Non-pigmented ciliary epithelial cell (primary cell): ENCODE measurements around the gene PLXNA2.

Source experiments
- DNase-seq: peaks from one replicate; pipeline ENCODE4 v3.0.0-alpha.2; 2010; ENCODE audit warnings: low read depth

Gene PLXNA2

DNA sequence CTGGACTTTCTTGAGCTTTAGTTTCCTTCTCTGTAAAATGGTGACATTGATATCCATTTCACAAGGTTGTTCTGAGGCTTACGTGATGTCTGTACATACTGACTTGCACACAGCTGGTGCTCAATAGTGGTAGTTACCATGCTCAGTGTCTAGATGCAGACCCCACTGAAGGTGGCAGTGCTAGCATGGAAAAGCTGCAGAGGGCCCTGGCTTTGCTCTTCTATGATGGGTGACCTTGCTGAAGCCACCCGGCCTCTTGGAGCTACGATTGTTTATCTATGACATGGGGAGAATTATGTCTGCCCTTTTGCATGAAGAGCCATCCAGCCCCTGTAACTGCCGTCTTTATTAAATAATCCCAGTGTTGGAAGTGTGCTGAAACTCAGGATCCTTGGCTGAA, 131.8 kb downstream of the PLXNA2 start:
- DNase-seq = no peak

DNA sequence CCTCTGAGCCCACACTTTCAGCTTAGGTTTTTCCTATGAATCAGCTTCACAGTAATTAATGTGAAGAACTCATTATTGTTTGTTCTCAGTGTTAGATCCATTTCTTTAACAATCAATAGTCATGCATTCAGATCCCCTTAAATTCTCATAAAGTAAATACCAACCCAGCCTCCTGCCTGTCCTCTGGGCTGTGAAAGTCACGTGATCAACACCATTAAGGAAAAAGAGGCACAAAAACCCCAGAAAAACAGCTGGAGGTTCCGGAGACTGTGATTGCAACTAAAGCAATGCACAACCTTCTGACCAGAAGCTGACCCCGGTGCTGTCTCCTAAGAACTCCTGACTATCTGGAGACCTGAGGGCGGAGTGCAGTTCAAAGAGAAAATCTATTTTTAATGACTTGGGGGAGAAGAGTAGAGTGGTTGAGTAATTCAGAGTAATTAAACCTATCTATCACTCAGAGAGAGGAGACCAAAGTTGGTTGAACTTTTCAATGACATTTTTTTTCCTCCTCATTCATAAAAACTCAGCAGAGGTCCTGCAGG, 132.5 kb downstream of the PLXNA2 start:
- DNase-seq = no peak

DNA sequence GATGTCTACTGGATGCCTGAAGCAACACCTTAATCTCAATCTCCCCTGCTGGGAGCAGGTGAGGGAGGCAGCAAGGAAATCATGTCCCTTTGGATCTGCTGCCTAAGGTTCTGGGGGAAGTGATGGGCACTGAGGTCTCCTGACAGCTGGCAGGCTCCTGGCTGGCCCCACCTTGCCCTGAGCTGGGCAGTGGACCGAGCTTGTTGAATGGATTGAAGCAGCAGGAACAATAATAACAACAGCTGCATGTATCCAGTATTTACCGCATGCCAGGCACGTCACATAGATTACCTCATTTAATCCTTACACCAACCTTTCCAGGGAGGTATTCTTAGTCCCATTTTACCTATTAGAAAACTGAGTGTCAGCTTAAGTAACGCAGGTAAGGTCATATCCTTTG, 133.9 kb downstream of the PLXNA2 start:
- DNase-seq = no peak

DNA sequence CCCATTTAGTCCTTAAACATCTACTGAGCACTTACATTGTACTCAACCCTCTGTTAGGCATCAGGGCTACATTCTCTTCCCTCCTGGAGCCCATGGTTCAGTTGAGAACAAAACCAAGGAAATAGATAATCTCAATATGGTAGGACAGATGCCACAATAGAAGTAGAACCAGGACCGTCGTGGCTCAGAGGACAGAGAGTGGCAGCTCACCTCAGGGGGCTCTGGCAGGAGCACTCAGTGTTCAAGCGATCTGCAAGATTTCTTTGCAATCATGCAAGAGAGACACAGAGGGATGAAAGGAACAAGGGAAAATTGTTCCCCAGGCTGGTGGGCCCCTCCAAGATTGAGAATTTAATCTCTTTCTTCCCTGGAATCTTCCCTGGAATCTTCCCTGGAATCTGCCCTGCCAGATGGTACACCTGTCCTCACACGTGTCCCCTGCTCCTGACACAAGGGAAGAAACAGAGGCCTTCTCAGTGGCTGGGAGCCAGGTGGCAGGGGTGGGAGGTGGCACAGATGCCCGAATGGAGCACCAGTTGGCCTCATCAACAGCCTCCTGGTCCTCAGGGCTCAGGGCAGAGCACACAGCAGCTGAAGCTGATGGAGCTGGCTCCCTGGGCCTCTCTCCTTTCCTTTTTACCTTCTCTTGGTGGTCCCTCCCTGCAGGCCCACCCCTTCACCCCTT, 135.4 kb downstream of the PLXNA2 start:
- no peak for DNase-seq

DNA sequence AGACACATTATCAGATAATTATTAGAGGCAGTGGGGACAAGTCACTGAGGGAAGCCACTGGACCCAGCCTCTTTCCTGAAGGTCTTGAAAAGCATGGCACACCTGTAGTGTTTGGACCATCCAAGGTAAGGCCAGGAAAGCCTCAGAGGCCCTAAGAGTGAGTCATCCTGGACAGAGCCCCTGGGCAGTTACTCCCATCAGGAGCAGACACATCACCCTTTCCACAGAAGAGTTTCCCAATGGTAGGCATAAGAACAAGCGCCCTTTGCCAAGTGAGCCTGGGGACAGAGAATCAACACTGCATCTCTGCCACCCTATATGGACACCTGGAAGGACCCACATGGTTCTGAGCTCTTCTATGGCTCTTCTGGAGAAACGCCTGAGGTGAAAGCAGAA, 136.0 kb downstream of the PLXNA2 start:
- DNase-seq = no peak

DNA sequence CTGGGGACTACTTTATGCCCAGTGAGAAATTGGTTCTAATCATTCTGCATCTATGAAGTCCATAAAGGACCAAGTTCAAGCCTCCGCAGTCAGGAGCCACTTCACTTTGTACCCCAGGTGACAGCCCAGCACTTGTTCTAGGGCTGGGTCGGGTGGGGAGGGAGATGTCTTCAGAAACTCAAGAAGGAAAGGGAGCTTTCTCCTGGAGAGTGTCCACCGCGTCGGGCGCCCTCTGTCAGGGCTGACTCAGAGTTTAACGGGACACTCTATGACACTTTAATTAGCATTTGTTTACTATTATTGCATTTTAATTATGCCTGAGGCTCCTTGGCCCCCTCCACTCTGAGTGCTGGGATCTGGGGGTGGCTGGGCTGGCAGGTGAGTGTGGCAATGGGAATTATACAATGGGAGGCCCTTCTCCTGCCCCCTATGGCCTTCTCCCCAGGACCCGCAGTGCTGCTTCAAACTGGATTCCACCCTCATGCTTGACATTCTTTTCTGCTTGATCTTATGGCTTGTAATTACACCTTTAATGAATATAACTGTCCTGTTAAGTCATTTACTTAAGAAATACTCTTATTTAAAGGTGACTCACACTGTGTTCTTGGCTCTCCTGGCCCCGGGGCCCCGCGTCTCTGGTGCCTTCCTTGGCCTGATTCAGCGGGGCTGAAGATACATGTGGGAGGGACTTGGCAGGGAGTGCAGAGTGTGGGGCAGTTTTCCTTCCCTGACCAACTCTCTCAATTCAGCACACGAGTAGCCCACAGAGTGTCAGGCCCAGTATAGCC, 136.6 kb downstream of the PLXNA2 start:
- peak; percentile 26 for DNase-seq

DNA sequence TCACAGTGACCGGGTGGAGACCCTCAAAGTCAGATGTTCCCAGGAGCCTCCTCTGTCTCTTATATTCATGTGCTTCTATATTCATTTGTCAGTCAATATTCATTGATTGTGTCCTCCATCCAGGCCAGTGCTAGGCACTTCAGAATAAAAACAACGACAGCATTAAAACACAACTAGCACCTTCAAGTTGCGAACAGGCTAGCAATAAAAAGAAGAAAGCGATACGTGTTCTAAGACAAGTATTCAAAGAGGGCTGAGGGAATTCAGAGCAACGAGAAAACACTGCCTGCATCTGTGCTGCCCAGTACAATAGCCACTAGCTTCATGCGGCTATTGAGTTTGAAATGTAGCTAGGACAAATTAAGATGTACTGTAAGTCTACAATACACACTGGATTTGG, 138.0 kb downstream of the PLXNA2 start:
- DNase-seq = no peak

DNA sequence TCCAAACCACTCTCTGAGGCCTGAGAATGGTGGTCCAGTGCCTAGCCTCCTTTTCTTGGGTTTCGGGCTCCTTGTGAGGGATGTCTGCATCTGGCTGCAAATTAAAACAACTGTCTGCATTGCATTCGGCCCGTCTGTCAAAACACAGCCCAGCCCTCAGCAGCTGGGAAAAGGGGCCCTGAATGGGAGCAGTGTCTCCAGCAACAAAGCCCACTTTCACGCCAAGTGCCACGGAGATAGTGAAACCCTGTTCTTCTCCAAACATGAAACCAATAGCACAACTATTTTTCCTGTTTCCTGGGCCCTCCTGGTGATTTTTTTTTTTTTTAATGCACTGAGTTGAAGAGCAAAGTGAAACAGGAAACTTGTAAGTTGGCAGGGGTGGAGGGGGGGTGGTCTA, 138.4 kb downstream of the PLXNA2 start:
- DNase-seq = no peak

DNA sequence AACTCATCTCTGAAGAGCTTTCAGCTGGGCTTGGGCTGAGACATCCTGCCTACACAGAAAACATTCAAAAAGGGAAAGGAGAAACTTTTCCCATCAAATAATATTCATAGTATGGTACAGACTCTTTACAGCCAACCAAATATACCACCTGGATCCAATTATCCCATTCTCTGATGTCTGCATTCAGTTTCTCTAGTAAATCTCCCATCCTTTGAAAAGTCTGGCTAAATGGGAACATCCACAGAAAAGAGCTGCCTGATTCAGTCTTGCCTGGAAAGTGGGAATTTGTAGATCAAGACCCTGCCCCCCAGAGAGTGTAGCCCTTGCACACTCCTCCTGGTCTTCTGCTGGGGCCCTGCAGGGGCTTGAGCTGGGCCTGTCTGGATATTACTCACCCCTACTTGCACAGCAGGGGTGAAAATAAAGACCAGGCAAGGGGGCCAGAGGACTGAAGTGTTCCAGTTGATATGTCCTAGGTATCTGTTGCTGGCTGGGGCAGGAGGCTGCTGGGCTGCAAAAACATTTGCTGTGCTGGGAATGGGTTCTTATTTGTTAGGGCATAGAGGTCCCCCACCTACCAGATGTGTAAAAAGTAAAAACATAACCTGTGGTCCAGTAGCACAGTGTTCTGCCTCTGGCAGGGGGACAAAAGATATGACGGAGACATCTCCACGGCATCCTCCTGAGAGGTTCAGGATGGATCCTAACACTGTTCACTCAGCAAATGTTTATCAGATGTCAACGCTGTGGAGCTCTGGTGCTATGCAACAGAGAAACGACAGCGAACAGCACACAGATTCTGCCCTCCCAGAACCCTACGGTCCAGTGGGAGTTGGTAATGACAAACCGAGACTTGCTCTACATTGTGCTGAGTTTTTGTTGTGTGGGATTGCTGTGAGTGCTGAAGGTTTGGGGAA, 140.3 kb downstream of the PLXNA2 start:
- DNase-seq = no peak

DNA sequence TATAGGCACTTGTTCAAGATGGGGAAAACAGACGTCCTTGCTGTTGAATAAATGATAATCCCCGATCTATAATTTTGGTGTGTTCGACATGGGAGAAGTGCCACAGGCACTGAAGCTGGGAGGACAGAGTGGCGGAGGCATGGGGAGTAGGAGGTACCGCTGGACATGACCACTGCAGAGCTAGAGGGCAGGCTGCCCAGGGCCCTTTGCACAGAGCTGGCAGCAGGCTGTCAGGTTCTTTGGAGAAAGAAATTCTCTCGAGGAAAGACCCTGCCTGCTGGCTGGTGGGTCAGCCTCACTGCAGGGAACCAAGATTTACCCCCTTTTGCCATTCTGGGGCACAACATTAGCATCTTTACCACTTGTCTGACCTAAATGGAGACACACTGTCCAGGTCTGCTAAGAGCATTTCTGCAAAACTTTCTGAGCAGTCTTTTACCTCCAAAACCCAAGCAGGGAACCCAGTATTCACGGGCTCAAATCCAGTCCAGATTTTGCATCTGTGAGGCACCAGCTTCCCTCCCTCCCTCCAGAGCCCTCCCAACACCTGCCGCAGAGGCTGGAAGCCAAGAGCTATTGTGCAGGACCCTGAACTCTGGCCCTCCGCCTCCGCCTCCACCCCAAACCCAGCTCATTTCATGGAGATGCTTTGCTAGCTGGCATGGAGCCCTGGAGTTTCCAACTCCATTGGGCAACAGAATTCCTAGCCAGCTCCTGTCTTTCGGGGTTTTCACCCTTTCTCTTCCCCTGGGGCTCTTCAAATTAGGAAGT, 142.3 kb downstream of the PLXNA2 start:
- DNase-seq = no peak

DNA sequence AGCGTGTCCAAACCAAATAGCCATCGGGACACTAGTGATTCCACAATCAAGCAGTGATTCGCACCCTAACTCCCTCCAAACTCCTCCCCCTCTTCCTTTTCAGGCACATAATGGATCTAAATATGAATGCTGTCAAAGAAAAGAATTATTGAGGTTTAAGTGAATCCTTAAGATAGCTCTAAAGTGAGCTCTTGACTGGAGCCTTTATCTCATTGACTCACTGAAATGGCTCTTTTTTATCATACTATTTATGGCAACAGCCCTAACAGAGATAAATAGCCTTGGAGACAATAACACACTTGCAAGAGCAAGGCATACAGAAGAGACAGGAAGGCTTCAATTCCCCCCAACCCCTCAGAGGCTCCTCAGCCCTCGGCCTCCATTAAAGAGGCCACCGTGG, 143.3 kb downstream of the PLXNA2 start:
- DNase-seq = peak; percentile 13

DNA sequence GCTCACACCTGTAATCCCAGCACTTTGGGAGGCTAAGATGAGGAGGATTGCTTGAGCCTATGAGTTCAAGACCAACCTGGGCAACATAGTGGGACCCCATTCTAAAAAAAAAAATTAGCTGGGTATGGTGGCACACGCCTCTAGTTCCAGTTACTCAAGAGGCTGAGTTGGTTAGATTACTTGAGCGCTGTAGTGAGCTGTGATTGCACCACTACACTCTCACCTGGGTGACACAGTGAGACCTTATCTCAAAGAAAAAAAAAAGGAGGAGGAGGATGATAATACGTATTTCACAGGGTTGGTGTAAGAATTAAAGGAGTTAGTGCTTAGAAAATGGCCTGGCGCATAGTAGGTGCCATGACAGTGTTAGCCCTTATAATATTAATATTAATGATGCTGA, 144.1 kb downstream of the PLXNA2 start:
- no peak for DNase-seq

DNA sequence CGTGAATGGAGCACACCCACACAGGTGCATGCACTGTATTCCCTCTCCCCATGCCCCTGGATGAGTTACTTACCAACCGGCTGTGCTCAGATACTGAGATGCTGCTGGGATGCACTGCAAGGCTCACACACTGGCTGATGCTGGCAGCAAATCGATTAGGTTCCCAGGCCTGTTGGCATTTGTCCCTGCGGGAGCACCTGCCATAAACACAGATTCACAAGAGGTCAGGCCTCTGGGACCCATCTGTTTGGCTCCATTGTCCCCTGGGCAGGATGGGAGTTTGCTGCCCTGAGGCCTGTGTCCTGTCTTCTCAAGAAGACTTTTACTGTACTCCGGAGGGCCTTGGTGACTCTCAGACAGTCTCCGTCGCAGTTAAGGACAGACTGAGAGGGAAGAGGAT, 145.4 kb downstream of the PLXNA2 start:
- DNase-seq = no peak

DNA sequence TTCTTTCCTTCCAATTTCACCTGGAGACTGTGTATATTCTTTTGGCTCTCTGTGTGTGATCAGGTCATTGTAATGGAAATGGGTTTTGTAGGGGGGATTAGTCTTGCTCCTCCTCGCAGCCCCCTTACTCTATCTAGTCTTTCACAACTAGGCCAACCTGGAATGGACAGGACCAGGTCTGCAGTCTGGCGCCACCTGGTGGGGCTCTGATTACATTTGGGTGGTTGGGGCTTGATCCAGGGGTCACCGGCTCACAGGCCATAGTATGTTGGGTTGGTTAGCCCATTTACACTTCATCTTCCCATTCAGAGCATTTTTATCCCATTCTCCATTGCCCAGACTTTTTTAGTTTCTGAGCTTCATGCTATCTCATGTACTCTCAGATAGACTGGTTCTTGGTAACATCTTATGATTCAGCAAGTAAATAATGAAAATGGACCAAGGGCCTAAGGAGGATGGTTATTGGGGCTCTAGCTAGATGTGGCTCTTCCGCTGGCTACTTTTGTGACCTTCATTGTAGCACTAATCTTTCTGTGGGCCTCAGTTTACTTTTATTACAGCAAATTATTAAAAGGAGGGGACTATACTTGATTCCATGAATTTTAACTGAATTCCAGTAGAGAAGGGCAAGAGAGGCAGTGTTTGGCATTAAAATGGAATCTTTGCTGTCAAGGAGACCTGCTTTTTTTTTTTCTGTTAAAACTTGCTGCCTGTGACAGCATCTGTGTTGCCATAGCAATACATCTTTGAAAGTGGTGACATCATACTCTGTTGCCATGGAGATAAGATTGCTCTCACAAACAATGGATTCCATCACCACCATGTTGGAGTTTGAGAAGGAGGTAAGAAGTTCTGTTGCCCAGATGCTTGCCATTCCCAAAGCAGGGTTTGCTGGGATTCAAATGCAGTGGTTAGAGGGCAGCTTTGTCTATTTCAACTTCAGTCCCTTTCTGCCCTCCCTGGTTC, 150.1 kb downstream of the PLXNA2 start:
- DNase-seq = peak; percentile 27

DNA sequence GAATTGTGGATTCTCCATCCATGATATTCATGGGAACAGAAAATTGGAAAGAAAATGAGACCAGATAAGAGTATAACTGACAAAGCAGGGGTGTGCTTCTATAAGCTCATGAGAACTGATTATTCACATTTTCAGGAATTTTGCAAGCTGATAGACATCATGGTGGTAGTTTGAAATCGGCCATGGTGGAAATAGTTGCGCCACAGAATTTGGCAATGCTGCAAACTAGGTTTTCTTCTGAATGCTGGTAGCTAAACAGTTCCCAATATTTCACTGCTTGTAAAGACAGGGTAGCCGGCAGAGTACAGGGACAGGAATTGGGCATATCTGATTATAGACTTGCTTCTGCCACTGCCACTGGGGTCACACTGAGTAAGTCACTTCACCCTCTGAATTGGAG, 151.1 kb downstream of the PLXNA2 start:
- no peak for DNase-seq

DNA sequence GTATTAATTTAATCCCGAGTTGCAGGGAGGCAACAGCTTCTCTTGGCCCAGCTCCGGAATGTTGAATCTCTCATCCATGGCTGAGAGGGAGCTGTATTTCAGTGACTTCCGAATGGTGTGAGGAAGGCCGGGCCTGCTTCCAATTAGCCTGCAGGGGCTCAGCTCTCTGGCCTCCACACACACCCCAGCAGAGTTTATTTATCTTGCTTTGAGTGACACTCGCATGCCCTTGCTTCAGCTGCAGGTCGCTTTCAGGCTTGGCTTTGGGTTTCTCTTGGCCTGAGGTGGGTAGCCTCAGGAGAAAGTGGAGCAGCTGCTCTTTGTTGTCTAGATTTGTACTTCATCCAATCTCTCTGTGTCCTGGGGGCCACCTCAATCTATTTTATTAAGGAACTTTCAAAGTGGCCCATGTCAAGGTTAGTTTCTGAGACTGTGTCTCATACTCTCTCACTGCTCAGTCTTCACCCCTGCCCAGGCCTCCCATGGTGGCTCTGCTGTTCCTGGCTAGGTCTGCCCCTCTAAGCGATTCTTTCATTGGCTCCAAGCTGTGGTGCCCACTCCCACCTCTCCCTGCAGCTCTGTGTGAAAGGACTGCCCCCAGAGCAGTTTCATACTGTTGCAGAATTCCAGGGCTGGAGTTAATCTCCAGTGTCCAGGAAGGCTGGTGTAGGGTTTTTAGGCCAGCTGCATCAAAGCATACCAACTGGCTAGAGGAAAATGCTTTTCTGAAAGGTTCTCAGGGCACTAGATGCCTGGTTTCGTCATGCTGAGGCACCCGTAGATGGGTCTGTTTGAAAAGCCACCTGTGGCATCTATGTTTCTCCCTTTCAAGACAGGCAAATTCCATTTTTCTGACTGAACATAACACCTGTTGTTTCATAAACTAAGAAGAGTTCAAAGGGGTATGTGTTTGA, 153.5 kb downstream of the PLXNA2 start:
- DNase-seq = no peak

DNA sequence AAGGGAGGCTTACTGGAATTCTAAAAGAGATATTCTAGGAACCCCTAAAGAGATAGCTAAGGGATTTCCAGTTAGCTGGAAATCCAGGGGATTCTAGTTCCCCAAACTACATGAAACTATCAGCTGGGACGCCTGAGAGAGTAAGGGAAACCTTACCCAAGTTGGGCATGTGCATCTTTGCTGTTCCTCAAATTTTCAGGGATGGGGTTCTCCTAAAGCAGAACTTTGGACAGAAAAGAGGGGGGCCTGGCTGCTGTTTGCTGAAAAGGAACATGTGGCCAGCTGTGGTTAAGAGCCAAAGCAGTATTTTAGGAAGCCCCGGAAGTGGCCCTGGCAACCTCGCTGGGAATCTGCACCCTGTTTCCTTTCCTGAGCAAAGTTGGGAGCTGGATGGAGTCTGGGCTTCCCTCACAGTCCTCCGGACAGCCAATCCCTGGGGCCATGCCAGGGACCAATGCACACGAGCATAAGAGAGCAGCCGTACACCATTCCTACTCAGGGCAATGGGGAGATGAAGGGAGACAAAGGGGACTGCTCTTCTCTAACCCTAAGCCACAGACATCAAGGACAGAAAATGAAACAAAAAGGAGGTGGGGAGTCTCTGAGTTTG, 154.3 kb downstream of the PLXNA2 start:
- no peak for DNase-seq

DNA sequence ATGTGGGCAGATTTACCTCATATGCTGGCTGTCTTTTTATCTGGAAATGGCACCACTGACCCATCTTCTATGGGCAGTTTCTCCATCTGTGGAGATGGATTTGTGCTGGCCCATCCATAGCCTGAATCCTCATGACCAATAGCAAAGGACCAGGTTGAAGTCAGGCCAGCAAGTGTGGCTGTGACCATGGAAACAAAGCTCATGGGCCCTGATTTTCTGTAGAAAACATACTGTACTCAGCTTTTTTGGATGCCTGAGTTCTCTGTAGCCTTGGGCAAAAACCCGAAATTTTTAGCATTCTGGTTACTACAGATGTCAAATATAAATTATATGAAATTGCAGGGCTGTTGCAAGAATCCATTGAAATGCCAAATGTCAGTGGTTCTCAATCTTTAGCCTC, 155.0 kb downstream of the PLXNA2 start:
- DNase-seq = no peak

DNA sequence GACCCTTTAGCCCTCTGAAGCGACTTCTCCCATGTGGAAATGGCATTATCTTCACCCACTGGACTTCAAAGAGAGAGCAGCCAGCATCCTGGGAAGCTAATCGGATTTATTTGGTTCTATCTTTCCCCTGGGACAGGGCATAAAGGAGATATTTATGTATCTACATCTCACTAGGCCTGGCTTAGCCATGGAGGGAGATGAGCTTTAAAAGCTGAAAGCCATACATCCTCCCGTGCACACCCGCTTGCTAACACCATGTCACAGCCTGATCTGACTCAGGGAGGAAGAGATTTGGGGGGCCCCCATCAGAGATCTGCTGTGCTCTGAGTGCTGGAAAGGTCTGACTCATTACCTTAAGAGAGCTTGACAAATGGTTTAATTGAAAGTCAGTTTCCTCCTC, 155.9 kb downstream of the PLXNA2 start:
- no peak for DNase-seq
